ENCODE measurements around the gene MYO3A. TPM values are rescaled to one million over a fixed set of nuclear protein-coding genes. Genes with fewer than 3 reads are reported as not detected.

The MYO3A gene
- total and polyA plus RNA-seq, 4 donors: 0.33 TPM; not detected in 2

DNA sequence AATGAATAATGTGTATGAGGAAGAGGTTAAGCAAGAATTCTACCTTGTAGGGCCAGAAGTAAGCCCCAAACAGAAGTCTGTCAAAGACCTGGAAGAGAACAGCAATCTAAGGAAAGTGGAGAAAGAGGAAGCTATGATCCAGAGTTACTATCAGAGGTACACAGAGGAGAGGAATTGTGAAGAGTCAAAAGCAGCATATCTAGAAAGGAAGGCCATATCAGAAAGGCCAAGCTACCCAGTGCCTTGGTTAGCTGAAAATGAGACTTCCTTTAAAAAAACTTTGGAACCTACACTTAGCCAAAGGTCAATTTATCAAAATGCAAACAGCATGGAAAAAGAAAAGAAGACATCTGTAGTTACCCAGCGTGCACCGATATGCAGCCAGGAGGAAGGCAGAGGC lies 239.8 kb downstream of the MYO3A start:
- Histone ChIP-seq H3K27ac (ENCODE audit: low read depth in 1 of 2, low read length in 2 of 2) (no peak overlapping the region), H3K36me3 (ENCODE audit: control insufficient read depth in 4 of 4, insufficient read depth in 3 of 4, low read depth in 1 of 4, low read length in 3 of 4) (no peaks in the 10 kb centered on the region), H3K9ac (ENCODE audit: low read depth in 1 of 2, low read length in 2 of 2) (no peak overlapping the region), H3K27me3 (ENCODE audit: control insufficient read depth in 4 of 4, insufficient read depth in 4 of 4, low read length in 3 of 4) (peaks cover 0 to 7% (median 0%) of the 10 kb centered on the region in 4 donors), H3K4me3 (ENCODE audit: low read depth in 1 of 3, low read length in 3 of 3) (no peak overlapping the region), H3K9me3 (ENCODE audit: control insufficient read depth in 4 of 4, low read length in 3 of 4) (peaks cover 0 to 2% (median 0%) of the 10 kb centered on the region in 4 donors), H3K4me1 (ENCODE audit: control insufficient read depth in 4 of 4, insufficient read depth in 4 of 4, low read length in 3 of 4) (peaks cover 0 to 1% (median 0%) of the 10 kb centered on the region in 4 donors)
- TF ChIP-seq, protein P1, sequence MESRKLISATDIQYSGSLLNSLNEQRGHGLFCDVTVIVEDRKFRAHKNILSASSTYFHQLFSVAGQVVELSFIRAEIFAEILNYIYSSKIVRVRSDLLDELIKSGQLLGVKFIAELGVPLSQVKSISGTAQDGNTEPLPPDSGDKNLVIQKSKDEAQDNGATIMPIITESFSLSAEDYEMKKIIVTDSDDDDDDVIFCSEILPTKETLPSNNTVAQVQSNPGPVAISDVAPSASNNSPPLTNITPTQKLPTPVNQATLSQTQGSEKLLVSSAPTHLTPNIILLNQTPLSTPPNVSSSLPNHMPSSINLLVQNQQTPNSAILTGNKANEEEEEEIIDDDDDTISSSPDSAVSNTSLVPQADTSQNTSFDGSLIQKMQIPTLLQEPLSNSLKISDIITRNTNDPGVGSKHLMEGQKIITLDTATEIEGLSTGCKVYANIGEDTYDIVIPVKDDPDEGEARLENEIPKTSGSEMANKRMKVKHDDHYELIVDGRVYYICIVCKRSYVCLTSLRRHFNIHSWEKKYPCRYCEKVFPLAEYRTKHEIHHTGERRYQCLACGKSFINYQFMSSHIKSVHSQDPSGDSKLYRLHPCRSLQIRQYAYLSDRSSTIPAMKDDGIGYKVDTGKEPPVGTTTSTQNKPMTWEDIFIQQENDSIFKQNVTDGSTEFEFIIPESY (IDR thresholded peaks at IDR 0.05): no peak
- no peak for TF ChIP-seq YY1 (IDR thresholded peaks at IDR 0.05)
- no peak for TF ChIP-seq CTCF (IDR thresholded peaks at IDR 0.05; ENCODE audit: low read depth, low read length, missing input control)
- TF ChIP-seq TAF1 (conservative IDR thresholded peaks at IDR 0.05): no peak
- no peak for TF ChIP-seq MAX (IDR thresholded peaks at IDR 0.05)
- TF ChIP-seq RAD21 (IDR thresholded peaks at IDR 0.05): no peak
- TF ChIP-seq, protein P2, sequence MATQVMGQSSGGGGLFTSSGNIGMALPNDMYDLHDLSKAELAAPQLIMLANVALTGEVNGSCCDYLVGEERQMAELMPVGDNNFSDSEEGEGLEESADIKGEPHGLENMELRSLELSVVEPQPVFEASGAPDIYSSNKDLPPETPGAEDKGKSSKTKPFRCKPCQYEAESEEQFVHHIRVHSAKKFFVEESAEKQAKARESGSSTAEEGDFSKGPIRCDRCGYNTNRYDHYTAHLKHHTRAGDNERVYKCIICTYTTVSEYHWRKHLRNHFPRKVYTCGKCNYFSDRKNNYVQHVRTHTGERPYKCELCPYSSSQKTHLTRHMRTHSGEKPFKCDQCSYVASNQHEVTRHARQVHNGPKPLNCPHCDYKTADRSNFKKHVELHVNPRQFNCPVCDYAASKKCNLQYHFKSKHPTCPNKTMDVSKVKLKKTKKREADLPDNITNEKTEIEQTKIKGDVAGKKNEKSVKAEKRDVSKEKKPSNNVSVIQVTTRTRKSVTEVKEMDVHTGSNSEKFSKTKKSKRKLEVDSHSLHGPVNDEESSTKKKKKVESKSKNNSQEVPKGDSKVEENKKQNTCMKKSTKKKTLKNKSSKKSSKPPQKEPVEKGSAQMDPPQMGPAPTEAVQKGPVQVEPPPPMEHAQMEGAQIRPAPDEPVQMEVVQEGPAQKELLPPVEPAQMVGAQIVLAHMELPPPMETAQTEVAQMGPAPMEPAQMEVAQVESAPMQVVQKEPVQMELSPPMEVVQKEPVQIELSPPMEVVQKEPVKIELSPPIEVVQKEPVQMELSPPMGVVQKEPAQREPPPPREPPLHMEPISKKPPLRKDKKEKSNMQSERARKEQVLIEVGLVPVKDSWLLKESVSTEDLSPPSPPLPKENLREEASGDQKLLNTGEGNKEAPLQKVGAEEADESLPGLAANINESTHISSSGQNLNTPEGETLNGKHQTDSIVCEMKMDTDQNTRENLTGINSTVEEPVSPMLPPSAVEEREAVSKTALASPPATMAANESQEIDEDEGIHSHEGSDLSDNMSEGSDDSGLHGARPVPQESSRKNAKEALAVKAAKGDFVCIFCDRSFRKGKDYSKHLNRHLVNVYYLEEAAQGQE (IDR thresholded peaks at IDR 0.05): no peak
- no peak for TF ChIP-seq ATF3 (IDR thresholded peaks at IDR 0.05)
- no peak for TF ChIP-seq FOXA2 (IDR thresholded peaks at IDR 0.05)
- no peak for TF ChIP-seq GABPA (IDR thresholded peaks at IDR 0.05 in 1 of 2, conservative IDR thresholded peaks at IDR 0.05 in 1 of 2)
- TF ChIP-seq RXRA (IDR thresholded peaks at IDR 0.05): no peak
- no peak for TF ChIP-seq NR2F2 (IDR thresholded peaks at IDR 0.05)
- no peak for TF ChIP-seq EGR1 (IDR thresholded peaks at IDR 0.05; ENCODE audit: low read depth in 2 of 2)
- TF ChIP-seq SP1 (IDR thresholded peaks at IDR 0.05): no peak
- 65% methylated on average over 2 of the region's 2 CpGs for WGBS
- DNase-seq (ENCODE audit: low spot score): no peak

GRCh38 chr10:26177341-26177740 lies 243.3 kb downstream of the MYO3A start:
- Histone ChIP-seq H3K27me3 (ENCODE audit: control insufficient read depth in 4 of 4, insufficient read depth in 4 of 4, low read length in 3 of 4) (peaks cover 0 to 7% (median 0%) of the 10 kb centered on the region in 4 donors), H3K4me1 (ENCODE audit: control insufficient read depth in 4 of 4, insufficient read depth in 4 of 4, low read length in 3 of 4) (peaks cover 0 to 1% (median 0%) of the 10 kb centered on the region in 4 donors)

More at GRCh38 chr10:26177341-26177740, 243.3 kb downstream of the MYO3A start:
- WGBS: 79% methylated on average over 4 of the region's 4 CpGs
- no peak for DNase-seq (ENCODE audit: low spot score)
- H3K9ac ChIP-seq (ENCODE audit: low read depth in 1 of 2, low read length in 2 of 2): no peak overlapping the region
- H3K36me3 ChIP-seq (ENCODE audit: control insufficient read depth in 4 of 4, insufficient read depth in 3 of 4, low read depth in 1 of 4, low read length in 3 of 4): no peaks in the 10 kb centered on the region
- H3K4me3 ChIP-seq (ENCODE audit: low read depth in 1 of 3, low read length in 3 of 3): no peak overlapping the region
- no peak overlapping the region for H3K27ac ChIP-seq (ENCODE audit: low read depth in 1 of 2, low read length in 2 of 2)
- TF ChIP-seq FOXA1 (IDR thresholded peaks at IDR 0.05): no peak
- no peak for TF ChIP-seq JUND (IDR thresholded peaks at IDR 0.05)
- peaks cover 0 to 2% (median 0%) of the 10 kb centered on the region in 4 donors for H3K9me3 ChIP-seq (ENCODE audit: control insufficient read depth in 4 of 4, low read length in 3 of 4)

All from liver (tissue), 9 donors.